Stomach (tissue), 9 donors: ENCODE measurements around the gene TFCP2L1. TPM values are rescaled to one million over a fixed set of nuclear protein-coding genes. Genes with fewer than 3 reads are reported as not detected.

Experiments
- DNase-seq, 2 donors: peaks; one replicate each; pipeline versions ENCODE4 v3.0.0 to v3.0.0-alpha.2; 2013 to 2019
- H3K27ac ChIP-seq, 5 donors: fragments of 200-600 bp in 4 of 5; sonication (generic) in 4 of 5; one replicate each; pipeline ENCODE4 v1.5.1; 2013 to 2019; ENCODE audit warnings: mild to moderate bottlenecking in 1 of 5, moderate library complexity in 1 of 5
- H3K27me3 ChIP-seq, 3 donors: fragments of 200-600 bp; sonication (generic); one replicate each; pipeline ENCODE4 v1.5.1; 2017 to 2019; ENCODE audit warnings: mixed run types in 1 of 3
- H3K36me3 ChIP-seq, 4 donors: fragments of 200-600 bp; sonication (generic); 1 replicate in 3 of 4; 2 replicates in 1 of 4; pipeline ENCODE4 v1.5.1; 2016 to 2019
- H3K4me1 ChIP-seq, 4 donors: fragments of 200-600 bp; sonication (generic); one replicate each; pipeline ENCODE4 v1.5.1; 2016 to 2019
- H3K4me3 ChIP-seq, 4 donors: fragments of 200-600 bp; sonication (generic) in 3 of 4; one replicate each; pipeline ENCODE4 v1.5.1; 2016 to 2019; ENCODE audit warnings: mild to moderate bottlenecking in 1 of 4
- H3K9me3 ChIP-seq, 4 donors: fragments of 200-600 bp; sonication (generic); one replicate each; pipeline ENCODE4 v1.5.1; 2016 to 2019
- CTCF ChIP-seq, 7 experiments: fragments of 450-650 bp in 4 of 7; fragments of 200-600 bp in 3 of 7; sonication (generic) in 3 of 7; IDR thresholded peaks; one replicate each; pipeline ENCODE4 v1.5.1; 2016 to 2019; ENCODE audit warnings: antibody characterized with exemption in 7 of 7, control low read depth in 2 of 7, mild to moderate bottlenecking in 1 of 7
- EP300 ChIP-seq: sonication (generic); formaldehyde crosslinking; IDR thresholded peaks from one replicate; pipeline ENCODE4 v1.6.1; 2017; ENCODE audit warnings: antibody characterized with exemption
- POLR2A ChIP-seq, 4 donors: fragments of 450-650 bp; IDR thresholded peaks; one replicate each; pipeline ENCODE4 v1.6.1; 2016; ENCODE audit warnings: antibody characterized with exemption in 4 of 4, control low read depth in 2 of 4, mild to moderate bottlenecking in 1 of 4, moderate library complexity in 1 of 4
- POLR2AphosphoS5 ChIP-seq, 3 donors: sonication (generic); formaldehyde crosslinking; IDR thresholded peaks; one replicate each; pipeline ENCODE4 v1.6.1; 2016; ENCODE audit warnings: antibody characterized with exemption in 3 of 3
- WGBS, 5 donors: extraction: QIAGEN DNeasy Blood & Tissue Kit in 3 of 5; methylation state at CpG; one replicate each; pipeline versions ENCODE4 v1.1.5 to v1.1.7; 2013 to 2018; 5-methylcytosine and 5-hydroxymethylcytosine counted together
- intact Hi-C: fragments of 100-400 bp; cut with DNase I; formaldehyde crosslinking; loops from one replicate; pipeline ENCODE4 v1.15.1; 2023; ENCODE audit warnings: low total_unique reads
- polyA plus RNA-seq, 3 donors: library from polyadenylated mRNA; stranded (reverse); fragments of 200-250 nt; gene quantifications; one replicate each; pipeline ENCODE4 v1.2.3, GENCODE V29; 2013
- total RNA-seq, 5 donors: library from RNA; depleted of rRNA; stranded (reverse); fragments of >200 nt; gene quantifications; one replicate each; pipeline versions ENCODE4 v1.1.0 to v1.2.3, GENCODE V29; 2014 to 2016
- donor health status: healthy with polysubstance abuse.
- donor health status: Bipolar disorder and iron deficiency.
- donor health status: healthy.

The TFCP2L1 gene
- total and polyA plus RNA-seq, 8 donors = 6.8 to 154 (median 36.9) TPM

GRCh38 chr2:121260370-121261154, 24.4 kb downstream of the TFCP2L1 start:
- Histone ChIP-seq H3K4me1 (peaks cover 16 to 41% (median 28%) of the 10 kb centered on the region in 4 donors), H3K4me3 (no peak overlapping the region), H3K36me3 (no peaks in the 10 kb centered on the region), H3K9me3 (no peaks in the 10 kb centered on the region), H3K27me3 (peaks cover 0 to 6% (median 0%) of the 10 kb centered on the region in 3 donors), H3K27ac (peak overlapping the region in 4 of 5 donors; percentile 36 to 79 (median 56))
- TF ChIP-seq CTCF (IDR thresholded peaks at IDR 0.05) = no peak
- no peak for TF ChIP-seq EP300
- no peak for TF ChIP-seq POLR2A (IDR thresholded peaks at IDR 0.05)
- no peak for TF ChIP-seq POLR2AphosphoS5 (IDR thresholded peaks at IDR 0.05)
- DNase-seq = peak in 1 of 2 donors; percentile 63
- 44 to 59% (median 54%) methylated on average over 12 of the region's 12 CpGs for WGBS, 5 donors
- intact Hi-C loops = no loop called here

- no peak for DNase-seq
- intact Hi-C loops = no loop called here
- Histone ChIP-seq H3K9me3 (no peaks in the 10 kb centered on the region), H3K27ac (no peak overlapping the region), H3K27me3 (peaks cover 0 to 6% (median 0%) of the 10 kb centered on the region in 3 donors), H3K4me3 (no peak overlapping the region), H3K4me1 (peaks cover 16 to 33% (median 28%) of the 10 kb centered on the region in 4 donors), H3K36me3 (no peaks in the 10 kb centered on the region)
- TF ChIP-seq EP300 = no peak
- no peak for TF ChIP-seq POLR2AphosphoS5 (IDR thresholded peaks at IDR 0.05)
- TF ChIP-seq CTCF (IDR thresholded peaks at IDR 0.05) = no peak
- TF ChIP-seq POLR2A (IDR thresholded peaks at IDR 0.05) = no peak
- WGBS, 5 donors = 82 to 95% (median 86%) methylated on average over 5 of the region's 5 CpGs
Measured at GRCh38 chr2:121258051-121258450, 27.0 kb downstream of the TFCP2L1 start.

DNA sequence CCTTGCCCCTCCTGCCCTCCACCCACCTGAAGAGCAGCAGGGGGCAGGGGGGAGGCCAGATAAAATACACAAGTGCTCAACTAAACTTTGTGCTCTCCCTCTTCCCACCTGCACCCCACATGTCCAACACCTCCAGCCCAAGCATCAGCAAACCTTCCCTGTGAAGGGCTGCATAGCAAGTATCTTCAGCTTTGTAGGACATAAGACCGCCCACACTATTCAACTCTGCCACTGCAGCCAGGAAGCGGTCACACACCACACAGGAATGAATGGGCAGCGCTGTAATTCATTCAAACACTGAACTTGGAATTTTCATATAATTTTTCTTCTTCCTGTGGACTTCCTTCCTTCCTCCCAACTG, 27.5 kb downstream of the TFCP2L1 start:
- intact Hi-C loops = no loop called here
- Histone ChIP-seq H3K4me3 (no peak overlapping the region), H3K4me1 (peaks cover 16 to 33% (median 28%) of the 10 kb centered on the region in 4 donors), H3K27ac (peak overlapping the region in 4 of 5 donors; percentile 3 to 59 (median 35)), H3K9me3 (no peaks in the 10 kb centered on the region), H3K27me3 (peaks cover 0 to 6% (median 0%) of the 10 kb centered on the region in 3 donors), H3K36me3 (no peaks in the 10 kb centered on the region)
- WGBS, 5 donors = 52 to 80% (median 72%) methylated on average over 3 of the region's 3 CpGs
- no peak for DNase-seq
- TF ChIP-seq EP300 = no peak
- no peak for TF ChIP-seq POLR2A (IDR thresholded peaks at IDR 0.05)
- TF ChIP-seq POLR2AphosphoS5 (IDR thresholded peaks at IDR 0.05) = no peak
- TF ChIP-seq CTCF (IDR thresholded peaks at IDR 0.05) = no peak

DNA sequence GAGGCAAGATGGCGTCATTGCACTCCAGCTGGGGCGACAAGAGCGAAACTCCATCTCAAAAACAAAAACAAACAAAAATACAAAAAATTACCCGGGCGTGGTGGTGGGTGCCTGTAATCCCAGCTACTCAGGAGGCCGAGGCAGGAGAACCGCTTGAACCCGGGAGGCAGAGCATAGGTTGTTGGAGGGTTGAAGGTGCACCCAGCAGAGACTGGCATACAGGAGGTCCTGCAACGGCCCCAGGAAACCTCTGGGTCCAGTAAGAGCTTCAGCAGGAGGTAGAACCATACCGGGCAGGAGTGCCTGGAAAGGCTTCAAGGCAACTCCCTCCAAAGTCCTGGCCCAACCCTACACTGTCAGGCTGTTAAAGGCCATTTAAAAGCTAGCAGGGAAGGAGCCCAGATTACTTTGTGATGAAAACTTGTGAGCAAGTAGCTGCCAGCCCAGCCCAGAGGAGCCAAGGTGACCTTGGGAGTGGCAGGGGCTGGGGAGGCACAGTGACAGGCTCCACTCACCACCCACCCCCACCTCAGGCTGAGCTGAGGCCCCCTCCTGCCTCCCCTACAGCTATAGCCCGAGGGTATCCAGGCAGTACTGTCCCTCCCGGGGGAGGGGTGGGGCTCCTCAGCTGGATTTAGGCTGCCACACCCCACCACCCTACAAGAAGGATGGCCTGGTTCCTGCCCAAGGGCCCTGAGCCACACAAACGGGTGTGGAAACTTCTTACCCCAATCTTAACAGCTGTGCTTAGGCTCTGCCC, 28.1 kb downstream of the TFCP2L1 start:
- Histone ChIP-seq H3K27ac (peak overlapping the region in 4 of 5 donors; percentile 21 to 59 (median 37)), H3K27me3 (peaks cover 0 to 6% (median 0%) of the 10 kb centered on the region in 3 donors), H3K36me3 (no peaks in the 10 kb centered on the region), H3K9me3 (no peaks in the 10 kb centered on the region), H3K4me3 (no peak overlapping the region), H3K4me1 (peaks cover 16 to 33% (median 28%) of the 10 kb centered on the region in 4 donors)
- DNase-seq = peak; percentile 38 to 43
- WGBS, 5 donors = 70 to 87% (median 72%) methylated on average over 9 to 13 of the region's 13 CpGs
- TF ChIP-seq CTCF (IDR thresholded peaks at IDR 0.05) (no peak), EP300 (no peak), POLR2AphosphoS5 (IDR thresholded peaks at IDR 0.05) (no peak), POLR2A (IDR thresholded peaks at IDR 0.05) (no peak)
- intact Hi-C loops = no loop called here
